A549 (cell line): Measurements from ENCODE around the gene DCAF11.

Experiments
- CEBPB ChIP-seq, 2 experiments: fragments of >200 bp in 1 of 2; sonication (Bioruptor Twin) in 1 of 2; formaldehyde crosslinking in 1 of 2; IDR thresholded peaks; 2 replicates each; pipeline ENCODE4 v1.6.1; 2012 to 2016
- POLR2A ChIP-seq: IDR thresholded peaks from 2 replicates; pipeline ENCODE4 v1.6.1; 2012; ENCODE audit warnings: mild to moderate bottlenecking, low read length
- ZFP36 ChIP-seq: fragments of 450-650 bp; IDR thresholded peaks from 2 replicates; pipeline ENCODE4 v1.6.1; 2014; ENCODE audit warnings: borderline replicate concordance; ENCODE audit not compliant: partially characterized antibody
- TF ChIP-seq, protein P1 (sequence below): fragments of >200 bp; sonication (Bioruptor Twin); formaldehyde crosslinking; IDR thresholded peaks from 3 replicates; pipeline ENCODE4 v1.5.1; 2016
- TF ChIP-seq, protein P2 (sequence below): fragments of >200 bp; sonication (Bioruptor Twin); formaldehyde crosslinking; IDR thresholded peaks from 3 replicates; pipeline ENCODE4 v1.6.1; 2016

DNA sequence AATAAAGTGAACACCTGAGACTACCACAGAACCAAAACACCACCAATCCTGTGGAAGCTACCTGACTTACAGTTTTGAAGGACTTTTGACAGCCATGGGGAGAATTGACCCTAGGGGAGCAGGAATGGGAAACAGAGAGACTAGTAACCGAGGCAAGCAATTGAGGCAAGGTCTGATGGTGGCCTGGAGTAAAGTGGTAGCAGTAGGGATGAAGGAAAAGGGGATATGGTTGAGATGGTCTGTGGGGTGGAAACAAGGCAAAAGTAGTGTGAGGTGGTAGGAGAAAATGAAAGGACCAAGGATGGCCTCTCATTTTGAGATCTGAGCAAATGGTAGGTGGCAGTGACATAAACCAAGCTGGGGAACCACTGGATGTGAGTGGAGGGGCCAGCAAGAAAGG is 42.3 kb downstream of the DCAF11 start:
- TF ChIP-seq, protein P1, sequence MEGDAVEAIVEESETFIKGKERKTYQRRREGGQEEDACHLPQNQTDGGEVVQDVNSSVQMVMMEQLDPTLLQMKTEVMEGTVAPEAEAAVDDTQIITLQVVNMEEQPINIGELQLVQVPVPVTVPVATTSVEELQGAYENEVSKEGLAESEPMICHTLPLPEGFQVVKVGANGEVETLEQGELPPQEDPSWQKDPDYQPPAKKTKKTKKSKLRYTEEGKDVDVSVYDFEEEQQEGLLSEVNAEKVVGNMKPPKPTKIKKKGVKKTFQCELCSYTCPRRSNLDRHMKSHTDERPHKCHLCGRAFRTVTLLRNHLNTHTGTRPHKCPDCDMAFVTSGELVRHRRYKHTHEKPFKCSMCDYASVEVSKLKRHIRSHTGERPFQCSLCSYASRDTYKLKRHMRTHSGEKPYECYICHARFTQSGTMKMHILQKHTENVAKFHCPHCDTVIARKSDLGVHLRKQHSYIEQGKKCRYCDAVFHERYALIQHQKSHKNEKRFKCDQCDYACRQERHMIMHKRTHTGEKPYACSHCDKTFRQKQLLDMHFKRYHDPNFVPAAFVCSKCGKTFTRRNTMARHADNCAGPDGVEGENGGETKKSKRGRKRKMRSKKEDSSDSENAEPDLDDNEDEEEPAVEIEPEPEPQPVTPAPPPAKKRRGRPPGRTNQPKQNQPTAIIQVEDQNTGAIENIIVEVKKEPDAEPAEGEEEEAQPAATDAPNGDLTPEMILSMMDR, result no peak
- TF ChIP-seq POLR2A, result no peak
- no peak for TF ChIP-seq CEBPB (IDR thresholded peaks at IDR 0.05)
- TF ChIP-seq ZFP36, result no peak
- TF ChIP-seq, protein P2, sequence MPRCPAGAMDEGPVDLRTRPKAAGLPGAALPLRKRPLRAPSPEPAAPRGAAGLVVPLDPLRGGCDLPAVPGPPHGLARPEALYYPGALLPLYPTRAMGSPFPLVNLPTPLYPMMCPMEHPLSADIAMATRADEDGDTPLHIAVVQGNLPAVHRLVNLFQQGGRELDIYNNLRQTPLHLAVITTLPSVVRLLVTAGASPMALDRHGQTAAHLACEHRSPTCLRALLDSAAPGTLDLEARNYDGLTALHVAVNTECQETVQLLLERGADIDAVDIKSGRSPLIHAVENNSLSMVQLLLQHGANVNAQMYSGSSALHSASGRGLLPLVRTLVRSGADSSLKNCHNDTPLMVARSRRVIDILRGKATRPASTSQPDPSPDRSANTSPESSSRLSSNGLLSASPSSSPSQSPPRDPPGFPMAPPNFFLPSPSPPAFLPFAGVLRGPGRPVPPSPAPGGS, result no peak
